NCI-H1930 (cell line): ENCODE measurements around the gene ATOSA.

Source experiments
- DNase-seq, 2 experiments: peaks; one replicate each; lab custom pipeline; 2025; lab: John Stamatoyannopoulos, UW

ATOSA gene, protein sequence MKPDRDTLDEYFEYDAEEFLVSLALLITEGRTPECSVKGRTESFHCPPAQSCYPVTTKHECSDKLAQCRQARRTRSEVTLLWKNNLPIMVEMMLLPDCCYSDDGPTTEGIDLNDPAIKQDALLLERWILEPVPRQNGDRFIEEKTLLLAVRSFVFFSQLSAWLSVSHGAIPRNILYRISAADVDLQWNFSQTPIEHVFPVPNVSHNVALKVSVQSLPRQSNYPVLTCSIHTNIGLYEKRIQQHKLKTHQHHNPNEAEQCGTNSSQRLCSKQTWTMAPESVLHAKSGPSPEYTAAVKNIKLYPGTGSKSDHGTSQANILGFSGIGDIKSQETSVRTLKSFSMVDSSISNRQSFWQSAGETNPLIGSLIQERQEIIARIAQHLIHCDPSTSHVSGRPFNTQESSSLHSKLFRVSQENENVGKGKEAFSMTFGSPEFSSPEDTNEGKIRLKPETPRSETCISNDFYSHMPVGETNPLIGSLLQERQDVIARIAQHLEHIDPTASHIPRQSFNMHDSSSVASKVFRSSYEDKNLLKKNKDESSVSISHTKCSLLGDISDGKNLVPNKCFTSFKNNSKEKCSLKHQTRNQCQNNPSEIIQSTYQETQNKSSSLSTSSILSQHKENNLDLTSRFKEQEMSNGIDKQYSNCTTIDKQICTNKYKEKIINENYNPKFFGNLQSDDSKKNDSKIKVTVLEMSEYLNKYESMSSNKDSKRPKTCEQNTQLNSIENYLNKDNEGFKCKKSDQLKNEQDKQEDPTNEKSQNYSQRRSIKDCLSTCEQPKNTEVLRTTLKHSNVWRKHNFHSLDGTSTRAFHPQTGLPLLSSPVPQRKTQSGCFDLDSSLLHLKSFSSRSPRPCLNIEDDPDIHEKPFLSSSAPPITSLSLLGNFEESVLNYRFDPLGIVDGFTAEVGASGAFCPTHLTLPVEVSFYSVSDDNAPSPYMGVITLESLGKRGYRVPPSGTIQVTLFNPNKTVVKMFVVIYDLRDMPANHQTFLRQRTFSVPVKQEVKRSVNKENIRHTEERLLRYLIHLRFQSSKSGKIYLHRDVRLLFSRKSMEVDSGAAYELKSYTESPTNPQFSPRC

DNA sequence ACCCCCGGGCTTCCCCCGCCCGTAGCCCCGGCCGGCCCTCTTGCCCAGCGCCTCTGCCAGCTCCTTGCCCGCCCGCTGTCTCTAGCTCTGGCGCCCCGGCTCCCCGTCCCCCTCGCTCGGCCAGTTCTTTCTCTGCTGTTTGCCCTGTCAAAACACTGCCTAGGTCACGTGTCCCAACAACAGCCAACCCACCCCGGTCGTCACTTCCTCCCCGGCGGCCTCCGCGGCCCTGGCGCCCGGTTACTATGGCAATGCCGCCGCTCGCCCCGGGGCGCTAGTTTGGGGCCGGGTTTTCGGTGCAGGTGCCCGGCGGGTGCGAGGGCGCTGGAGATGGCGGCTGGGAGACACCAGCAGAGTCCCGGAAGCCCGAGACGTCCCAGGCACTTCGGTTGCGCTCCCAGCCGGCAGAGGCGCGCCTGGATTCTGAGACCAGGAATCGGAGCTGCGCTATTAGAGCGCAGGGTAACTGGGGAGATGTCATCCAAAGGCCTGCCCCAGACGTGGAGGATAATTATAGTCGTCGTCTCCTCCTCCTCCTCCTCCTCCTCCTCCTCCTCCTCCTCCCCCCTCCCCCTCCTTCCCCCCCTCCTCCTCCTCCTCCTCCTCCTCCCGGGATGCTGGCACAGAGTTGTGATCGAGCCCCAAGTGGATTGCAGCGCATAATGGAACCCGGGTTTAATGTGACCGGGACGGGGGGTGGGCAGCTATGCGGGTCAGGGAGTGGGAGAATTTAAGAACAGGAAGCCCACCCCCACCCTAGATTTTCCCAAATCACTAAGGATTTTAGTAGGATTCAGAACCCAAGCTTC is at the start of gene ATOSA:
ATOSA (minus strand) TSS at position 157 of the 809 bp plus-strand sequence. CDS start 1,367 bp downstream, outside the sequence.
- peak; percentile 58 to 66 for DNase-seq

- no peak for DNase-seq
Observed at GRCh38 chr15:52728899-52729298, 49.7 kb upstream of the ATOSA start.

DNA sequence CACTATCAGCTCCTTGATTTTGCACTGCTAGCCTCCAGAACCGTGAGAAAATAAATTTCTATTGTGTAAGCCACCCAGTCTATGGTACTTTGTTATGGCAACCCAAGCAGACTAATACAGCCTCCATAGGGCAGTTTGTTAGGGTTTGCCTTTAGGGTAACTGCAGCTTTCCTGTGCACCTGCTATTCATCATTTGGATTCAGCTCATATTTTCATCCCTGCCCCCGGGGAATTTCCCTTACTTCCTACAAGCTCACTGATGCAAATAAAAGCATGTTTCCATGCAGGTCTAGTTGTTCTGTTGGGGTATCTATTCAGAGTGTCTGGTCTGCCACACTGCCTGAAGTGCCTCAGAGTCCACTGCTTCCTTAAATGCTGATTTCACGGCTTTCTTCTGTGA is 48.6 kb upstream of the ATOSA start:
- no peak for DNase-seq

GRCh38 chr15:52726195-52726594 is 47.0 kb upstream of the ATOSA start:
- DNase-seq, result no peak

DNA sequence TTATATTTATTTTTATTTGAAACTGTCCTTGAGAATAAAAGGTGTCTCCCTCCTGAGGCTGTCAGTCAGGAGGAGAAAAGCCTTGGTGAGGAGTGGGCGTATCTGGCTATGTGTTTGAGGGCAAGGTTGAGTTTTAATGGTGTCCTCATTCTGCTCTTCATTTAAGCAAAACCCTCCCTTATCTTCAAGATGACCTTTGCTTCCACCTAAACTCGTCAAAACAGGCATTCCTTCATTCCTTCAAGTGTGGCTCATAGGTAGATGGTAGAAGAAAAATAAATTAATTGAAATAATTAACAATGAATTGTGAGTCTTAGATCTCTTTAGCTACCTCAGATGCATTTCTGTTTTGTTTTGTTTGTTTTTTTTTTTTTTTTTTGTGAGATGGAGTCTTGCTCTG is 39.4 kb upstream of the ATOSA start:
- DNase-seq, result no peak

- no peak for DNase-seq
Observed at GRCh38 chr15:52717924-52718323, 38.7 kb upstream of the ATOSA start.

GRCh38 chr15:52717481-52717880 is 38.3 kb upstream of the ATOSA start:
- no peak for DNase-seq

GRCh38 chr15:52716536-52716935 is 37.3 kb upstream of the ATOSA start:
- DNase-seq, result no peak

- no peak for DNase-seq
Observed at GRCh38 chr15:52715411-52715810, 36.2 kb upstream of the ATOSA start.

- no peak for DNase-seq
Observed at GRCh38 chr15:52714968-52715367, 35.8 kb upstream of the ATOSA start.

GRCh38 chr15:52710708-52711389 is 31.7 kb upstream of the ATOSA start:
- DNase-seq, result no peak

DNA sequence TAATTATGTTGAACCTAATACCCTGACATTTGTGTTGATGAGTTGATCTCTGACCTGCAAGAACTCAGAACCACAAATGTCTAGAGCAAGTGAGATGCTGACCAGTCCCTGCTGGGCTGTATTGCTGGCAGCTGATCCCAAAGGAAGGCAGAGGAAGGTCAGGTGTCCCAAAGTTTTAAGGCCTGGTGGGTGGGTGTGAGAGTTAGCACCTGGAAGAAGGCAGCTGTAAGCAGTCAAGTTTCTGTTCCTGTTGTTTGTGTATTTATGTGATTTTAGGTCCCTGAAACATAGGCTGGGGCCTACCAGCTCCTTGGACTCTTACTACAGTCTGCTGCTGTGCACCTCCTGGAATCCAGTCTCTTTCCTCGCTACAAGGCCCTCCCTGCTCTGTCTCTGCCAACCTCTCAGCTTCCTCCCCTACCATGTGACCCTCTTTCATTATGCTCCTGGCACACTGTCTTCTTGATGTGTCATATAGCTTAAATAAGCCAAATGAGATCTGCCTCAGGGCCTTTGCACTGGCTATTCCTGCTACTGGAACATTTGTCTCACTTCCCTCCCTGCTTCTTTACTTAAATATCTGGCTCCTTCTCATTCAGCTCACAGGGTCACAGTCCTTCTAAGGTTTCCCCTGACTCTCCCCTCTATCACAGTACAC is 31.0 kb upstream of the ATOSA start:
- no peak for DNase-seq

GRCh38 chr15:52709187-52709981 is 30.2 kb upstream of the ATOSA start:
- no peak for DNase-seq

DNA sequence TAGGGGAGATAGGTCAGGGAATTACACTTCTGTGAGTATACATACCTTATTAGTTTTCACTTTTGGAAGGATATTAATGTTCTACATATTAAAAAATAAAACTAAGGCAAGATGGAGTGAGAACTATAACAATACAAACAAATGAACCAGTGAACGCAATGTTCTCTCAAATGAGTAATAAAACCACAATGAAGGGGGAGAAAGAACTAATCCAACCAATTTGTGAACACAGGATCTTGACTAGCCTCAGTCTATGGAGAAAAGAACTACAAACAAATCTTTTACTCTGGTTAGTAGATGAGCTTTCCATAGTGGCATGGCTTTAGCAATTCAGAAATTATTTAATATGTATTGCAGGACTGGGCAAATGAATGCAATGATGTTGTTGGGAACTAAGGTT is 26.9 kb upstream of the ATOSA start:
- DNase-seq, result no peak

GRCh38 chr15:52702390-52702789 is 23.2 kb upstream of the ATOSA start:
- no peak for DNase-seq

- no peak for DNase-seq
Observed at GRCh38 chr15:52699457-52699856, 20.3 kb upstream of the ATOSA start.

- DNase-seq, result no peak
Observed at GRCh38 chr15:52698514-52698913, 19.3 kb upstream of the ATOSA start.

- DNase-seq, result no peak
Observed at GRCh38 chr15:52697051-52697450, 17.9 kb upstream of the ATOSA start.

DNA sequence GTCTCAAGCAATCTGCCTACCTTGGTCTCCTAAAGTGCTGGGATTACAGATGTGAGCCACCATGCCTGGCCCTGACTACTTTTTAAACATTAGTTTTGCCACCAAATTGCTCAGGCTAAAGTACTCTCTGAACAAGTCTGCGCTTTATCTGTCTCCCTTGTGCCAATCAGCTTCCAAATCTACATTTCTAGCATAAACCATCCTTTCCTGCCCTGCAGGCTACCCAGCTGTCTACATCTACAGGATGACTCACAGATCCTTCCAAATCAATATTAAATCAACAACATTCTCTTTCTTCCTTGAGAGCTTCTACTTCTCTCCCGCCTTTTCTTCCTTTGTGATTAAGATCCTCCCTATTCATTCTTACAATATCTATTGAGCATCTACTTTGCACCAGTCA is 16.0 kb upstream of the ATOSA start:
- DNase-seq, result no peak

GRCh38 chr15:52689562-52689961 is 10.4 kb upstream of the ATOSA start:
- DNase-seq, result no peak
